ENCODE results near the gene IQUB. TPM values are rescaled to one million over a fixed set of nuclear protein-coding genes. Genes with fewer than 3 reads are reported as not detected.

Gene IQUB
- polyA plus RNA-seq, 1 experiment: 0.02 TPM

- ChIA-PET CTCF (no interaction called here), POLR2A (no interaction called here)
- TF ChIP-seq CTCF (IDR thresholded peaks at IDR 0.05; ENCODE audit: insufficient read depth, low read depth, low read length): no peak
- H3K4me3 ChIP-seq (ENCODE audit: low read depth, low read length): no peak overlapping the region
- DNase-seq (ENCODE audit: low read depth): no peak
- H3K27me3 ChIP-seq (ENCODE audit: control insufficient read depth, insufficient read depth, low read length): no peaks in the 10 kb centered on the region
- no peaks in the 10 kb centered on the region for H3K36me3 ChIP-seq (ENCODE audit: control insufficient read depth, insufficient read depth, low read length)
Measured at GRCh38 chr7:123455965-123456470, 78.4 kb downstream of the IQUB start.

- no peak overlapping the region for H3K4me3 ChIP-seq (ENCODE audit: low read depth, low read length)
- H3K36me3 ChIP-seq (ENCODE audit: control insufficient read depth, insufficient read depth, low read length): no peaks in the 10 kb centered on the region
- ChIA-PET CTCF (no interaction called here), POLR2A (no interaction called here)
- no peak for DNase-seq (ENCODE audit: low read depth)
- no peaks in the 10 kb centered on the region for H3K27me3 ChIP-seq (ENCODE audit: control insufficient read depth, insufficient read depth, low read length)
- TF ChIP-seq CTCF (IDR thresholded peaks at IDR 0.05; ENCODE audit: insufficient read depth, low read depth, low read length): no peak
Measured at GRCh38 chr7:123440101-123440548, 94.3 kb downstream of the IQUB start.

DNA sequence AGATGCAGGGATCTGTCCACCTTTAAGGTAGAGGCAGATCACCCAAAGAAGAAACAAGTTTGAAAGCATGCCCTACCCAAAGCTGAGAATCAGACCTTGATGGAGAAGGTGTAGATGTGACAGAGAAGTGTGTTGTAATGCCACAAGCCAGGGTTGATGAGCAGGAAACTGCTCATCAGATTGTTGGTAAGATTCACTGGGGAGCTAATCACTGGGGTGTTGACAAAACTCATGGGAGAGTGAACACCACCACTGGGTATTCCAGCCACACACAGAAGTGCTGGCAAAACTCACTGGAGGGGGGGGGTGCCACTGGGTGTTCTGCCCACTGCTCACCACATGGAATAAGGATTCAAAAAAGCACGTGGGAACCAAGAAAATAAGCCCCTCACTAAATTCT, 95.2 kb downstream of the IQUB start:
- no peak for TF ChIP-seq CTCF (IDR thresholded peaks at IDR 0.05; ENCODE audit: insufficient read depth, low read depth, low read length)
- CTCF ChIA-PET: no interaction called here
- POLR2A ChIA-PET: no interaction called here
- H3K36me3 ChIP-seq (ENCODE audit: control insufficient read depth, insufficient read depth, low read length): no peaks in the 10 kb centered on the region
- no peak overlapping the region for H3K4me3 ChIP-seq (ENCODE audit: low read depth, low read length)
- H3K27me3 ChIP-seq (ENCODE audit: control insufficient read depth, insufficient read depth, low read length): no peaks in the 10 kb centered on the region
- DNase-seq (ENCODE audit: low read depth): no peak

DNA sequence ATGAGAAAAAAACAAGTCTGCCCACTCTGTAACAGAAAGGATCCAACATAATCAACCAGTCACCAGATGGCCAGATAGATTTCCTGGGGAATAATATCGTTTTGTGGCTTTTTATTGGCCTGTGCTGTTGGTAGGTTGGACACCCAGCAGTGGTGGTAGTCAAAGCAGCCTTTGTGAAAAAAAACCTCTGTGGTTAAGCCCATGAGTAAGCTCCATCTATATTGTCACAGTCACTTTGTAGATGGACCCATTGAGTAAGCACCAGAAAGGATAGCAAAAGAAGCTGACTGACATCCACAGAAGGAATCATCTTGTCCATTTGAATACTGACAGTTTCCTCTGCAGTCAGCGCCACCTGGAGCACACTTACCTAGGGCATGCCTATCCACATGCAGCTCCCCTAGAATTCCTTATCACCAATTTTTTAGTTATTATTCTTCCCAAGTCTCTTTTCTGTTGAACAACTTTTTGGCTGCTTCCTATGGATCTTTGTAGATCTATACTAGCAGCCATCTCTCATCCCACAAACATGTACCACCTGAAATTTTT, 96.9 kb downstream of the IQUB start:
- ChIA-PET POLR2A (no interaction called here), CTCF (no interaction called here)
- Histone ChIP-seq H3K36me3 (ENCODE audit: control insufficient read depth, insufficient read depth, low read length) (no peaks in the 10 kb centered on the region), H3K4me3 (ENCODE audit: low read depth, low read length) (no peak overlapping the region), H3K27me3 (ENCODE audit: control insufficient read depth, insufficient read depth, low read length) (no peaks in the 10 kb centered on the region)
- no peak for DNase-seq (ENCODE audit: low read depth)
- TF ChIP-seq CTCF (IDR thresholded peaks at IDR 0.05; ENCODE audit: insufficient read depth, low read depth, low read length): no peak

- Histone ChIP-seq H3K27me3 (ENCODE audit: control insufficient read depth, insufficient read depth, low read length) (no peaks in the 10 kb centered on the region), H3K36me3 (ENCODE audit: control insufficient read depth, insufficient read depth, low read length) (no peaks in the 10 kb centered on the region), H3K4me3 (ENCODE audit: low read depth, low read length) (no peak overlapping the region)
- no peak for DNase-seq (ENCODE audit: low read depth)
- TF ChIP-seq CTCF (IDR thresholded peaks at IDR 0.05; ENCODE audit: insufficient read depth, low read depth, low read length): no peak
- CTCF ChIA-PET: no interaction called here
- POLR2A ChIA-PET: no interaction called here
Measured at GRCh38 chr7:123435080-123435700, 99.2 kb downstream of the IQUB start.

All from BJ (cell line).